GM19023 (cell line): ENCODE measurements around the gene GSTA3.
"Not testable (repeated sequence)": the region's sequence is repeated elsewhere in the genome, so short reads cannot be mapped to it uniquely, and the experiment has no call there.

Experiments used
- ATAC-seq: cut with Tn5 transposase; IDR thresholded peaks from one replicate; pipeline ENCODE4 v1.9.1; 2021; ENCODE audit warnings: mild to moderate bottlenecking, moderate library complexity; ENCODE audit not compliant: unreplicated experiment

Gene GSTA3

DNA sequence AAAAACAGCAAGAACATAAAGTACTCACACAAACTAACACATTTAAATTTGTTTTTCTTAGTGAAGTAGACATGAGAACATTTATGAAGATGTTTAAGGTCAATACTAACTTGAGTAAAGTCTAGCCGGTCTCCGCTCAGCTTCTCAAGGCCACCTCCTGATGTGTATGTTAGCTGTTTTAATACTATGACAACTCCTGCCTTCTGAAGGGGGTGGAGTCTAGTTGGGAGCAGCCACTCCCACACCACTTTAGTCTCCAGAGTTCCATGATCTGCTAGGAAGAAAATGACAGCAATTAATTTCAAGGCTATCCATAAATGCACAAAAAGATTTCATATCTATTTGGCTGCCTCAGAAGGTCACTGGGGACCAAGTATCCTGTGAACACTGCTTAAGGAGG is at the start of gene GSTA3:
TSS of gene GSTA3 (minus strand) at position 168 of the 400 bp plus-strand sequence. CDS start 3,864 bp downstream, outside the sequence.
- no peak for ATAC-seq

- ATAC-seq: no peak
Observed at GRCh38 chr6:52958546-52959255, 49.2 kb upstream of the GSTA3 start.

- ATAC-seq: no peak
Observed at GRCh38 chr6:52955871-52956270, 46.4 kb upstream of the GSTA3 start.

GRCh38 chr6:52953911-52954839 is 44.7 kb upstream of the GSTA3 start:
- ATAC-seq: no peak

DNA sequence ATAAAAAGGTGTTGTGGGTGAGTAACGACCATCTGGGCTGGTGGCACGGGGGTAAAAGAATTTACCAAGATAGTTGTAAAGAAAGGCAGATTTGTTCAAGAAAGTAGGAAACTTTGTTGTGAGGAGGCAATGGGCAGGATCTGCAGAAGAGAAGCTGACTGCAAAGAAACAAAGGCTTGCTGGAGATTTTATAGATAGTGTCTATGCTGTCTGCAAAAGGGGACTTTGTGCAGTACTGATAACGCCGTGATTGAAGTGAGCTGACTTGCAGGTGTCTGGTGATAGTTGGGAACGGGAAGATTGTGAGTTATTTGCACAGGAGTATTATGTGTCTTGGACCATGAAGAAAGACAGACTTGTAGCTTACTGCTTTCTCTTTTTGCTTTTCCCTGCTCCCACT is 36.8 kb upstream of the GSTA3 start:
- no peak for ATAC-seq

GRCh38 chr6:52942821-52943220 is 33.3 kb upstream of the GSTA3 start:
- ATAC-seq: not testable (repeated sequence)

DNA sequence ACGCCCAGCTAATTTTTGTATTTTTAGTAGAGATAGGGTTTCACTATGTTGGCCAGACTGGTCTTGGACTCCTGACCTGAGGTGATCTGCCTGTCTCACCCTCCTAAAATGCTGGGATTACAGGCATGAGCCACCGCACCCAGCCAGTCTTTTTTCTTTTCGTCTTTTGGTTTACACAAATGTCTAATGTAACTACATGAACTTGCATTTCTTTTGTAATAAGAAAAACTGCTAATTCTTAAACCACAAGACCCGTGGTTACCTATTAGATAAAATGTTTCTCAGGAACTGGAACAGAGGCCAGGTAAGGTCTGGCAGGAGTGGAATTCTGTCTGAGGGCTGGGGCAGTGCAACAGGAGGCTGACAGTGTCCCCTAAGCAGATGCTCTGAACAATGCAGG is 32.7 kb upstream of the GSTA3 start:
- no peak for ATAC-seq

DNA sequence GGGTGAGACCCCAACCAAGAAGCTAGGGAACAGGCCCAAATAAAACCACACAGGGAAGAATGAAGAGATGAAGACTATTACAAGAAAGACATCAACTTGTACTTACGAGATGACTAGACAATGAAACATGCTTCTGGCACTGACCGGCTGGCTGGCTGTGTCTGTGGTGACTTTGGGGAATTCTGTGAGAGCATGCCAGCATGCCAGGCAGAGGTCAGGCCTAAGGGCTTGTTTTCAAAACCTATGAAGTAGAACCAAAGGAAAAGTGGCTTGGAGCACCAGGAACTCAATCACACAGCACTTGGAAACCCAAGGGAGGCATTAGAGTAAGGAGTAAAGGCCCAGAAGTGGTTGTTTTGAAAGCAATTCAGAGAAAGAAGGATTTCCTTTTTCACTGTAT is 28.4 kb upstream of the GSTA3 start:
- no peak for ATAC-seq

- ATAC-seq: no peak
Observed at GRCh38 chr6:52933778-52934177, 24.3 kb upstream of the GSTA3 start.

DNA sequence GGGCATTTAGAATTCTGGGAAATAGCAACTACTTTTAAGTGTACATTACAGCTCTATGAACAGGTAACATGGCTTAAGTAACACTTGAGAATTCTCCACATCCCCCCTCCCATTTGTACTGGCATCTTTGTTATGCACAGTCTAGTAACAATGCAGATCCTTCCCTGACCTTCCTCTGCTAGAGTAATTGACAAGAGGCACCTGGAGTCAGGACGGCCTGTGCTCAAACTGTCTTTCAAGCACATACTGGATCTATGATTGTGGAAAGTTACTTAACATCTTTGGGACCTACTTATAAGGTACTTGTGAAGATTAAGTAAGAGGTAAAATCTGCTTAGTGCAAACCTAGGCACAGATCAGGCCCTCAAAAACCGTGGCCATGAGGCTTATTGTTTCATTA is 21.9 kb upstream of the GSTA3 start:
- no peak for ATAC-seq

DNA sequence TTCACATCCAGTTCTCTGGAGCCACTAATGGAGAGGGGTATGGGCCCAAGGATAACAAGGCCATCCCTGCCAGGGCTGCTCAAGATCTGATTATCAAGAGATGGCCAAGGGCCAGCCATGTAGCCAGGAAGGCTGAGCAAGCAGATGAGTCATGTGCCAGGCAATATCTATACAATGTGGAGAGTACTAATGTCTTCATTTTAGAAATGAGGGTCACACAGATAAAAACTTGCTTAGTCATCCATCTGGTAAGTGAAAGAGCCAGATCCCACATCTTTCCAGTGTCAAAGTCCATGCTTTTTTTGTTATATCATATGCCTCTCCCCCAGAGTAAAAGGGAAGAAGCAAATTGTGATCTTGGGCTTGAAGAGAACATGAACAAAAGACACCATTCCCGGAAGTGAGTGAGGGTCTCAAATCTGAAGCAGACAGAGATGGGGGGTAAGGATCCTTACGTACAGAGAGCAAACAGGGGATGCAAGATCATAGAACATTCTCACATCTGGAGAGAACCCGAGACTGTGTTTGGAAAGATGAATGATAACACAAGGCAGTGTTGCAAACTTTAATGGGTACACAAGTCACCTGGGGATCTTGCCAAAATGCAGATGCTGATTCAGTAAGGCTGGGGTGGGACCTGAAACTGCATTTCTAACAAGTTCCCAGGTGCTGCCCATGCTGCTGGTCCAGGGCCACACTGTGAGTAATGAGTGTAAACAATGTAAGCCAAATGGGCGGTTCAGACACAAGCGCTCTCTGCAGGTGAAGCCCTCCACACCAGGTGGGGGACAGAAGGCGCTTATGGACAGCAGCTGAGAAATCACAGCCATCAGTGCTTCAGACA is 20.0 kb upstream of the GSTA3 start:
- ATAC-seq: no peak

- no peak for ATAC-seq
Observed at GRCh38 chr6:52927451-52927850, 18.0 kb upstream of the GSTA3 start.

- ATAC-seq: no peak
Observed at GRCh38 chr6:52925919-52926792, 16.7 kb upstream of the GSTA3 start.

DNA sequence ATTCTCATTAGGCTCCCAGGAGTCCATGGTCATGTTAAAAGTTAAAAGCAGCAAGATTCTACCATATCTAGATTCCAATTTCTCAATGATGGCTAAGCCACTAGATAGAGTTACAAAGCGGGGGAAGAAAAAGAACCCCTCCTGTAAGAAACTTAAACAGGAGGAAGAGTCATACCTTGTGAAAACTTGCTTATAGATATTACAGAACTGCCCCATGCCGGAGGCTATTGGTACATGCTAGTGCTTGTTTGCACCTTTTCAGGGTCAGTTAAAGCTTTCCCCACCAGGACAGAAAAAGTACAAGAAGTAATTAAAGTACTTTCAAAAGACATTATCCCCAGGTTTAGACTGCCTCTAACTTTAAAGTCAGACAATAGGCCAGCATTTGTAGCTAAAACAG is 15.5 kb upstream of the GSTA3 start:
- ATAC-seq: no peak

GRCh38 chr6:52923689-52924088 is 14.2 kb upstream of the GSTA3 start:
- ATAC-seq: not testable (repeated sequence)

GRCh38 chr6:52922161-52922560 is 12.7 kb upstream of the GSTA3 start:
- ATAC-seq: no peak

- ATAC-seq: no peak
Observed at GRCh38 chr6:52921743-52922142, 12.2 kb upstream of the GSTA3 start.

GRCh38 chr6:52919511-52919910 is 10.0 kb upstream of the GSTA3 start:
- not testable (repeated sequence) for ATAC-seq

DNA sequence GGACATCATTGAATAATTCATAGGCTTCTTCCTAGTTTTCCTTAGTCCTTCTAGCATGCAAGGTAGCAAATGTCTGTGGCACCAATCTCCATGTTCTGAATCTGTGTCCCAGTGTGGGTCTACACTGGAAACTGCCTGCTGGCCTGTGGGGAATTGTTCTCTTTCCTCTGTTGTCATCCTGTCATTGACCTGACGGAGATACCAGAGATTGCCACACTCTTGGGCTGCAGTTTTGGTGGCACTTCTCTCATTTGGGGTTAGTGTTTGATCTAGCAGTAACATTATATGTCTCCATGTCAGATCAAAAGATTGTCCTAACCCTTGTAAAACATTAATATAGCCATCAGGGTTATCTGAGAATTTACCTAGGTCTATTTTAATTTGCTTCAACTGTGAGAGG is 9.3 kb upstream of the GSTA3 start:
- ATAC-seq: not testable (repeated sequence)

DNA sequence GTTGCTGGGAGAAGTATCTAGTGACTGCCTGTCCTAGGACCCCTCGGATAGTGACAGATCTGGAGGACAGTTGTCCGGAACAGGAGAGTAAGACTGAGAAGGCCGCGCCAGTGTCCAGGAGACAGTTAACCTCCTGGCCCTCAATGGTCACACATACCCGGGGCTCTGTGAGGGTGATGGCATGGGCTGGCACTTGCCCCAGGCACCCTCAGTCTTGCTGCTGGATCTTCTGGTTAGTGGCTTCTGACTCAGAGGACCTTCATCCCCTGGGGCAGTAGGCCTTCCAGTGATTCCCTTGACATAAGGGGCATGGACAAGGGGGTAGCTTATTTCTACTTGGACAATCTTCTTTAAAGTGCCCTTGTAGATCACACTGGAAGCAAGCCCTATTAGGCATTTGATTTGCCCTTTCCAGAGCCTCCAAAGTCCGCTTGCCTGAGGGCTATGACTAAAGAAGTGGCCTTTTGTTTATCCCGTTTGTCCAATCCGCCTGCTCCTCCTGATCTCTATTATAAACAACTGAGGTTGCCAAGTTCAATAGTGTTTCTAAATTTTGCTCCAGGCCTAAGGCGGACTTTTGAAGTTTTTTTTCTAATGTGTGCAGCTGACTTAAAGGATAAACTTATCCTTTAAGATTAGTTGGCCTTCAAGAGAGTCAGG is 8.7 kb upstream of the GSTA3 start:
- ATAC-seq: not testable (repeated sequence)
